HepG2 (cell line): ENCODE data around the gene MTHFD1L. TPM values are rescaled to one million over a fixed set of nuclear protein-coding genes. Genes with fewer than 3 reads are reported as not detected.

Source experiments
- ATF6 ChIP-seq: sonication (generic); formaldehyde crosslinking; conservative IDR thresholded peaks from 2 replicates; pipeline ENCODE4 v1.4.0; 2020; ENCODE audit warnings: missing genetic modification reagents
- CREB3 ChIP-seq: sonication (generic); formaldehyde crosslinking; IDR thresholded peaks from 2 replicates; pipeline ENCODE4 v1.5.0; 2020; ENCODE audit warnings: missing genetic modification reagents
- EHMT2 ChIP-seq: fragments of 200-600 bp; sonication (generic); IDR thresholded peaks from 2 replicates; pipeline ENCODE4 v1.7.0; 2017; ENCODE audit warnings: antibody characterized with exemption, low read depth, low read length, borderline replicate concordance
- HMGXB3 ChIP-seq: sonication (generic); formaldehyde crosslinking; IDR thresholded peaks from 2 replicates; pipeline ENCODE4 v1.4.0; 2020; ENCODE audit warnings: missing genetic modification reagents, borderline replicate concordance
- MED13 ChIP-seq: sonication (generic); formaldehyde crosslinking; IDR thresholded peaks from 2 replicates; pipeline ENCODE4 v1.5.0; 2020; ENCODE audit warnings: missing genetic modification reagents
- MTERF4 ChIP-seq: sonication (generic); formaldehyde crosslinking; IDR thresholded peaks from 2 replicates; pipeline ENCODE4 v1.8.0; 2023; ENCODE audit warnings: mild to moderate bottlenecking, missing genetic modification reagents
- PCBP2 ChIP-seq: fragments of 200-400 bp; formaldehyde crosslinking; optimal IDR thresholded peaks from 2 replicates; pipeline ENCODE3; 2018; ENCODE audit warnings: low read length, low read depth; ENCODE audit not compliant: poor library complexity, severe bottlenecking
- ZKSCAN1 ChIP-seq: fragments of 150-350 bp; IDR thresholded peaks from 2 replicates; pipeline ENCODE4 v1.6.1; 2014; ENCODE audit warnings: low read length
- ZNF18 ChIP-seq: sonication (generic); formaldehyde crosslinking; IDR thresholded peaks from 2 replicates; pipeline ENCODE4 v1.8.0; 2022; ENCODE audit warnings: mild to moderate bottlenecking, missing genetic modification reagents; ENCODE audit not compliant: insufficient replicate concordance
- ZNF788 ChIP-seq: sonication (generic); formaldehyde crosslinking; IDR thresholded peaks from 2 replicates; pipeline ENCODE4 v1.5.0; 2020; ENCODE audit warnings: mild to moderate bottlenecking, missing genetic modification reagents, borderline replicate concordance
- polyA plus RNA-seq, 8 experiments: library from polyadenylated mRNA; depleted of rRNA in 3 of 8; stranded (reverse) in 7 of 8; unstranded in 1 of 8; fragments of >200 nt; fragmentation: Illumina TruSeq in 4 of 8; extraction: Trizol in 4 of 8; gene quantifications; 2 replicates each; pipeline versions ENCODE4 v1.2.1 to v1.2.3, GENCODE V29; 2011 to 2016; ENCODE audit warnings: low read depth in 4 of 8, missing spikeins in 1 of 8, mixed read lengths in 1 of 8; ENCODE audit not compliant: insufficient read depth in 1 of 8
- total RNA-seq, 5 experiments: library from RNA; depleted of rRNA; stranded (reverse); fragments of >200 nt; fragmentation: Illumina TruSeq; extraction: Trizol; gene quantifications; 2 replicates each; pipeline ENCODE4 v1.2.3, GENCODE V29; 2016; ENCODE audit warnings: low read depth in 1 of 5

MTHFD1L gene
- total and polyA plus RNA-seq, 2 of the 13 experiments (the other 11 are each of a cell fraction or from before 2014, with no cell fraction given): 24.0 to 39.6 TPM

GRCh38 chr6:151096255-151096612 lies 230.7 kb downstream of the MTHFD1L start (continued):
- TF ChIP-seq HMGXB3: no peak
- TF ChIP-seq MTERF4 (CRISPR knock-in tag): no peak
- no peak for TF ChIP-seq ZKSCAN1
- no peak for TF ChIP-seq MED13 (CRISPR knock-in tag)
- TF ChIP-seq EHMT2: peak; percentile 73; the same call in 1 of the 2 replicates
- peak; percentile 64 for TF ChIP-seq ZNF18 (CRISPR knock-in tag)
- TF ChIP-seq ZNF788: peak; percentile 56; the same call in 1 of the 2 replicates
- TF ChIP-seq CREB3 (CRISPR knock-in tag): no peak
- TF ChIP-seq ATF6 (CRISPR knock-in tag): no peak
- no peak for TF ChIP-seq PCBP2
